GM10847 (cell line): ENCODE results near the gene CNTNAP3B.
"Not testable (repeated sequence)": the region's sequence is repeated elsewhere in the genome, so short reads cannot be mapped to it uniquely, and the experiment has no call there.

ENCODE experiments used
- POLR2A ChIP-seq: IDR thresholded peaks from 2 replicates; pipeline ENCODE4 v1.6.1; 2011; ENCODE audit not compliant: insufficient read length; ENCODE audit errors: extremely low read depth

Gene CNTNAP3B

GRCh38 chr9:42129073-42129729, at the start of gene CNTNAP3B:
TSS of gene CNTNAP3B (minus strand) at chr9:42129426. CDS start at chr9:42129094, 332 bp downstream.
- TF ChIP-seq POLR2A = not testable (repeated sequence)
